Activated CD4-positive, alpha-beta T cell treated with anti-CD3 and anti-CD28 coated beads, Interleukin-2, amount 10 ng/mL, durations not matched to agents 24 days and 14 days (primary cell): Measurements from ENCODE around the gene U2AF1L4. TPM values are rescaled to one million over a fixed set of nuclear protein-coding genes. Genes with fewer than 3 reads are reported as not detected.

Experiments
- DNase-seq: peaks from one replicate; pipeline ENCODE4 v3.0.0; 2022
- H3K27ac Mint-ChIP-seq: one replicate; pipeline ENCODE4 v1.8.0; 2022; ENCODE audit warnings: mild to moderate bottlenecking, mixed read lengths
- H3K27me3 Mint-ChIP-seq: one replicate; pipeline ENCODE4 v1.8.0; 2022; ENCODE audit warnings: mixed read lengths
- H3K36me3 Mint-ChIP-seq: one replicate; pipeline ENCODE4 v1.8.0; 2022; ENCODE audit warnings: low read depth, mild to moderate bottlenecking, mixed read lengths
- H3K4me1 Mint-ChIP-seq: one replicate; pipeline ENCODE4 v1.8.0; 2021; ENCODE audit warnings: mixed read lengths
- H3K4me3 Mint-ChIP-seq: one replicate; pipeline ENCODE4 v1.8.0; 2022; ENCODE audit warnings: mild to moderate bottlenecking, moderate library complexity, mixed read lengths
- H3K9me3 Mint-ChIP-seq: one replicate; pipeline ENCODE4 v1.8.0; 2021; ENCODE audit warnings: mixed read lengths
- intact Hi-C: fragments of 100-400 bp; cut with micrococcal nuclease; formaldehyde crosslinking; loops from one replicate; pipeline ENCODE4 v1.15.1; 2023
- total RNA-seq: library from RNA; stranded (reverse); gene quantifications from 2 replicates; pipeline ENCODE4 v1.2.3, GENCODE V29; 2022

Gene U2AF1L4
- total RNA-seq, 1 donor from 2014 or later = 26.9 TPM

GRCh38 chr19:35716801-35717664 lies 28.2 kb downstream of the U2AF1L4 start:
- peaks cover 56% of the 10 kb centered on the region for H3K36me3 Mint-ChIP-seq
- H3K4me1 Mint-ChIP-seq = peaks cover 50% of the 10 kb centered on the region
- no peaks in the 10 kb centered on the region for H3K27me3 Mint-ChIP-seq
- DNase-seq = peak; percentile 99
- H3K9me3 Mint-ChIP-seq = no peaks in the 10 kb centered on the region
- H3K4me3 Mint-ChIP-seq = peak overlapping the region; percentile 92
- peak overlapping the region; percentile 93 for H3K27ac Mint-ChIP-seq
- intact Hi-C loops = loop anchor here (1.0 to 5.0 kb wide), 11 partner anchors 15 to 398 kb away; partner anchors contain the start of genes ARHGAP33, PROSER3, PSENEN and TBCB

DNA sequence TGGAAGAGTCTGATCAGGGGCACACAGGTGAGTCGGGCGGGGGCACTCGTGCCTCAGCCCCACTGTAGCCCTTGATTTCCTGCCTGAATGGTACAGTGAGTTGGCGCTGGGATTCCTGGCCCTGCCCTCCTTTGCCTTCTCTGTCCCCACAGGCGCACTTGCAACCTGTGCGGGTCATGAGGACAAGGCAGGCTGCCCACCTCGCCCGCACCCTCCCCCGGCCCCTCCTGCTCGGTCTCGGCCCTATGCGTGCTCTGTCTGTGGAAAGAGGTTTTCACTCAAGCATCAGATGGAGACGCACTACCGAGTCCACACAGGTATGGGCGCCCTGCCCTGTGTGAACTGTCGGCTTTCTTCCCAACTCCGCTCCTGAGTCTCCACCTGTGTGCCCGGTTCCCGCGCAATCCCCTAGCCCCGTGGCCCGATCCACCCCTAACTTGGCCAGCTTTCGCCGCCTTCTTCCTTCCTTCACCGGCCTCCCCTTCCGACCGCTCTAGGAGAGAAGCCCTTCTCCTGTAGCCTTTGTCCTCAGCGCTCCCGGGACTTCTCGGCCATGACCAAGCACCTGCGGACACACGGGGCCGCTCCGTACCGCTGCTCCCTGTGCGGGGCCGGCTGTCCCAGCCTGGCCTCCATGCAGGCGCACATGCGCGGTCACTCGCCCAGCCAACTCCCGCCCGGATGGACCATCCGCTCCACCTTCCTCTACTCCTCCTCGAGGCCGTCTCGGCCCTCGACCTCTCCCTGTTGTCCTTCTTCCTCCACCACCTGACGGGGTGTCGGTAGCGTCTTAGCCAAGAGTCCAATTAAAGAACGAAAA lies 29.0 kb downstream of the U2AF1L4 start:
- peak overlapping the region; percentile 93 for H3K27ac Mint-ChIP-seq
- H3K4me3 Mint-ChIP-seq = peak overlapping the region; percentile 92
- peaks cover 51% of the 10 kb centered on the region for H3K4me1 Mint-ChIP-seq
- H3K27me3 Mint-ChIP-seq = no peaks in the 10 kb centered on the region
- peak; percentile 78 for DNase-seq
- peaks cover 51% of the 10 kb centered on the region for H3K36me3 Mint-ChIP-seq
- intact Hi-C loops = loop anchor here (2.0 to 5.0 kb wide), 2 partner anchors 169 to 183 kb away; partner anchors contain the start of gene TMEM147
- H3K9me3 Mint-ChIP-seq = no peaks in the 10 kb centered on the region

GRCh38 chr19:35715355-35715809 lies 29.8 kb downstream of the U2AF1L4 start:
- Mint-ChIP-seq H3K4me1 (peaks cover 56% of the 10 kb centered on the region), H3K36me3 (peaks cover 47% of the 10 kb centered on the region), H3K27me3 (no peaks in the 10 kb centered on the region), H3K27ac (peak overlapping the region; percentile 93), H3K9me3 (no peaks in the 10 kb centered on the region), H3K4me3 (peak overlapping the region; percentile 92)
- intact Hi-C loops = loop anchor here (5.0 kb wide), 1 partner anchor 168 kb away; the partner anchor contains the start of gene TMEM147
- peak; percentile 71 for DNase-seq

- intact Hi-C loops = loop anchor here (5.0 kb wide), 2 partner anchors 87 to 167 kb away; partner anchors contain the start of genes RBM42 and TMEM147
- H3K4me3 Mint-ChIP-seq = peak overlapping the region; percentile 92
- H3K36me3 Mint-ChIP-seq = peaks cover 43% of the 10 kb centered on the region
- peak overlapping the region; percentile 96 for H3K27ac Mint-ChIP-seq
- DNase-seq = peak; percentile 80
- no peaks in the 10 kb centered on the region for H3K27me3 Mint-ChIP-seq
- peaks cover 57% of the 10 kb centered on the region for H3K4me1 Mint-ChIP-seq
- no peaks in the 10 kb centered on the region for H3K9me3 Mint-ChIP-seq
Measured at GRCh38 chr19:35714601-35715354, 30.4 kb downstream of the U2AF1L4 start.

GRCh38 chr19:35713904-35714495 lies 31.2 kb downstream of the U2AF1L4 start:
- intact Hi-C loops = loop anchor here (1.0 to 5.0 kb wide), 2 partner anchors 28 to 87 kb away; partner anchors contain the start of genes IGFLR1 and RBM42
- Mint-ChIP-seq H3K9me3 (no peaks in the 10 kb centered on the region), H3K36me3 (peaks cover 39% of the 10 kb centered on the region), H3K27me3 (no peaks in the 10 kb centered on the region), H3K4me1 (peaks cover 51% of the 10 kb centered on the region), H3K4me3 (peak overlapping the region; percentile 92), H3K27ac (peak overlapping the region; percentile 96)
- peak; percentile 66 for DNase-seq

DNA sequence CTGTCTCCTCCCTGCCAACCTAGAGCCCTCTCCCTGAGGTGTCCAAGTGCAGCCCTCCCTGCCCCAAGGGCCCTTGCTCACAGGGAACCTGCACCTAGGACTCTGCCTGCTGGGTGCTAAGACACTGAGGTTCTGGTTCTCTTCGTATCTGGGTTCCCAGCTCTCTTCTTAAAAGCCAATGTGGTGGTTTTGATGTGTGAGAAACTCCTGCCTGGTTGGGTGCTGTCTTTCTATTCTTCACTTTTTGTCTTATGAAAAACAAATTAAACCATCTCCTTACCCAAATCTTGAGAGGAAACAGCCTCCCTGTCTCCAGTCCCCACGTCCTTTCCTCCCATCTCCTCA lies 31.7 kb downstream of the U2AF1L4 start:
- Mint-ChIP-seq H3K9me3 (no peaks in the 10 kb centered on the region), H3K27me3 (no peaks in the 10 kb centered on the region), H3K36me3 (peaks cover 37% of the 10 kb centered on the region), H3K4me1 (peaks cover 48% of the 10 kb centered on the region), H3K4me3 (peak overlapping the region; percentile 92), H3K27ac (peak overlapping the region; percentile 96)
- DNase-seq = no peak
- intact Hi-C loops = loop anchor here (1.0 to 5.0 kb wide), 2 partner anchors 29 to 86 kb away; partner anchors contain the start of genes IGFLR1 and RBM42

GRCh38 chr19:35712567-35713505 lies 32.4 kb downstream of the U2AF1L4 start:
- H3K4me3 Mint-ChIP-seq = peak overlapping the region; percentile 92
- peak overlapping the region; percentile 96 for H3K27ac Mint-ChIP-seq
- H3K4me1 Mint-ChIP-seq = peaks cover 48% of the 10 kb centered on the region
- H3K9me3 Mint-ChIP-seq = no peaks in the 10 kb centered on the region
- DNase-seq = peak; percentile 90
- no peaks in the 10 kb centered on the region for H3K27me3 Mint-ChIP-seq
- peaks cover 37% of the 10 kb centered on the region for H3K36me3 Mint-ChIP-seq
- intact Hi-C loops = loop anchor here (1.0 to 5.0 kb wide), 2 partner anchors 29 to 86 kb away; partner anchors contain the start of genes IGFLR1 and RBM42

GRCh38 chr19:35710784-35711723 lies 34.2 kb downstream of the U2AF1L4 start:
- Mint-ChIP-seq H3K36me3 (peaks cover 26% of the 10 kb centered on the region), H3K27me3 (no peaks in the 10 kb centered on the region), H3K4me1 (peaks cover 42% of the 10 kb centered on the region), H3K4me3 (peak overlapping the region; percentile 65), H3K27ac (peak overlapping the region; percentile 96), H3K9me3 (no peaks in the 10 kb centered on the region)
- DNase-seq = peak; percentile 89
- intact Hi-C loops = loop anchor here (1.0 to 5.0 kb wide), 3 partner anchors 9 to 84 kb away; partner anchors contain the start of gene RBM42

GRCh38 chr19:35708391-35708790 lies 36.8 kb downstream of the U2AF1L4 start:
- peaks cover 2% of the 10 kb centered on the region for H3K36me3 Mint-ChIP-seq
- intact Hi-C loops = no loop called here
- no peak overlapping the region for H3K27ac Mint-ChIP-seq
- no peak for DNase-seq
- peaks cover 25% of the 10 kb centered on the region for H3K4me1 Mint-ChIP-seq
- no peak overlapping the region for H3K4me3 Mint-ChIP-seq
- H3K9me3 Mint-ChIP-seq = no peaks in the 10 kb centered on the region
- no peaks in the 10 kb centered on the region for H3K27me3 Mint-ChIP-seq

DNA sequence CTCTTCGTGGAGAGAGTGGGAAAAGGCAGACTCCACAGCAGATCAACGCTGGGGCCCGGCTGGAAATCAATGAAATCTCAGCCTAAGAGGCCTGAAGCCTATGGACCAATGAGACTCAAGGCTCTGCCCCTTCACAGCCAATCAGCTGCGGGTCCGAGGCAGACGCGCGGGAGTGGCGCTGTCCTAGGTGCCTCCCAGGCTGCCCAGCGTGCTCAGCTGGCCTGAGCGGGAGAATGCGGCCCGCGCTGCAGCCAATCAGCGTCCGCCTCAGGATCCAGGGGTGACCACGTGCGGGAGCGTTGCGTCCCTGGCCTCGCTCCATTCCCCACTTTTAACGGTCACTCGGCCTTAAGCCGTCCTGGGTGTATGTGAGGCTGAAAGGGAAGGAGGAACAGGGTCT lies 41.0 kb downstream of the U2AF1L4 start, which contains the start of gene ZBTB32:
Gene ZBTB32, plus strand, starts transcription at position 341 of the 400 bp plus-strand sequence. CDS start 10,069 bp downstream, outside the sequence.
- DNase-seq = peak; percentile 72
- Mint-ChIP-seq H3K27me3 (no peaks in the 10 kb centered on the region), H3K4me3 (no peak within 1 kb of the TSS), H3K9me3 (no peaks in the 10 kb centered on the region), H3K4me1 (peaks cover 7% of the 10 kb centered on the region), H3K36me3 (peaks cover 2% of the 10 kb centered on the region), H3K27ac (no peak within 1 kb of the TSS)
- intact Hi-C loops = no loop called here

- Mint-ChIP-seq H3K4me3 (no peak overlapping the region), H3K36me3 (peaks cover 2% of the 10 kb centered on the region), H3K27ac (no peak overlapping the region), H3K4me1 (peaks cover 7% of the 10 kb centered on the region), H3K9me3 (no peaks in the 10 kb centered on the region), H3K27me3 (no peaks in the 10 kb centered on the region)
- intact Hi-C loops = no loop called here
- no peak for DNase-seq
Measured at GRCh38 chr19:35703343-35703742, 41.9 kb downstream of the U2AF1L4 start.
